Stimulated activated CD4-positive, alpha-beta T cell treated with anti-CD3 and anti-CD28 coated beads, Interleukin-15, amount 100 ng/mL, for 48 hours (primary cell): ENCODE data around the gene HMBS.
A peak's percentile ranks its signal among the peaks of the same experiment; 100 is the strongest.

Experiments
- DNase-seq, 2 donors: peaks; one replicate each; pipeline ENCODE4 v3.0.0-alpha.2; 2020; ENCODE audit warnings: low read depth in 2 of 2

Gene HMBS

DNA sequence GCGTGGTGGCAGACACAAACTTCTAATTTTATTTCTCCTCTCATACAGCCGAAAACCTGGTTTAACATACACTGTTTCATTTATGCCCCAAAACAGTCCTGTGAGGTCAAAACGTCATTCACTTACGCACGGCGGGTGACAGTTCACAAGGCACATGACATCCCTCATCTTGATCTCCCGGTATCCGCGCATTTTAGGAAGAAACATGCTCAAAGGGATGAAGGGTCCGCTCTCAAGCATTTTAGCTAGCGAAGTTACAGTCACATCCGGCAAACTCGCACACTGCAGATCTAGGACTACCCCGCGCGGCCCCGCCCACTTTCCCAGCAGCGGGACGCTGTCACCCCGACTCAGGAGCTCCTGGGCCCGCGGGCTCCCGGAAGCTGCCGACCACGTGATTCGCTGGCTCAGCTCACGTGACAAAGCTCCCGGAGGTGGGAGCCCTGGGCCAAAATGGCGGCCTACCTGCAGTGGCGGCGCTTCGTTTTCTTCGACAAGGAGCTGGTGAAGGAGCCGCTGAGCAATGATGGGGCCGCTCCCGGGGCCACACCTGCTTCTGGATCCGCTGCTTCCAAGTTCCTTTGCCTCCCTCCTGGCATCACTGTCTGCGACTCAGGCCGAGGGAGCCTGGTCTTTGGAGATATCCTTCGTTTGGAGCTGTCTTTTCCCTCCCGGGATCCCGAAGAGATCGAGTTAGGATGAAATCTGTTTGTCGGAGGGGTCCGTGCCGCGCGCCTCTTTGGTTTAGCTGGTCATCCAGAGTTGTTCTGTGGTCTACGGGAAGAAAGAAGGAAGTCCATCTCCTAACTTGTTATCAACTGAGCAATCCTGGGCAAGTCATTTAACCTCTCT, 17.1 kb upstream of the HMBS start, which contains the start of gene VPS11:
TSS of gene VPS11 (plus strand) at position 448 of the 852 bp plus-strand sequence. CDS start at position 454, 6 bp downstream.
- DNase-seq, result peak; percentile 98

DNA sequence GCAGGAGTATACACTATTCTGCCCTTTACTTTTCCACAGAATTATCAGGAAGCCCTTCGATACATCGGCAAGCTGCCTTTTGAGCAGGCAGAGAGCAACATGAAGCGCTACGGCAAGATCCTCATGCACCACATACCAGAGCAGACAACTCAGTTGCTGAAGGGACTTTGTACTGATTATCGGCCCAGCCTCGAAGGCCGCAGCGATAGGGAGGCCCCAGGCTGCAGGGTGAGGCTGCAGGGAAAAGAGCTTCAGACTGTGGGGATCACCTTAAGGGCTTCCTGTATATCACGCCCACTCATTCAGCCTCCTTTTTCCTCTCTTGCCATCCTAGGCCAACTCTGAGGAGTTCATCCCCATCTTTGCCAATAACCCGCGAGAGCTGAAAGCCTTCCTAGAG, 6.8 kb upstream of the HMBS start:
- DNase-seq, result no peak

DNA sequence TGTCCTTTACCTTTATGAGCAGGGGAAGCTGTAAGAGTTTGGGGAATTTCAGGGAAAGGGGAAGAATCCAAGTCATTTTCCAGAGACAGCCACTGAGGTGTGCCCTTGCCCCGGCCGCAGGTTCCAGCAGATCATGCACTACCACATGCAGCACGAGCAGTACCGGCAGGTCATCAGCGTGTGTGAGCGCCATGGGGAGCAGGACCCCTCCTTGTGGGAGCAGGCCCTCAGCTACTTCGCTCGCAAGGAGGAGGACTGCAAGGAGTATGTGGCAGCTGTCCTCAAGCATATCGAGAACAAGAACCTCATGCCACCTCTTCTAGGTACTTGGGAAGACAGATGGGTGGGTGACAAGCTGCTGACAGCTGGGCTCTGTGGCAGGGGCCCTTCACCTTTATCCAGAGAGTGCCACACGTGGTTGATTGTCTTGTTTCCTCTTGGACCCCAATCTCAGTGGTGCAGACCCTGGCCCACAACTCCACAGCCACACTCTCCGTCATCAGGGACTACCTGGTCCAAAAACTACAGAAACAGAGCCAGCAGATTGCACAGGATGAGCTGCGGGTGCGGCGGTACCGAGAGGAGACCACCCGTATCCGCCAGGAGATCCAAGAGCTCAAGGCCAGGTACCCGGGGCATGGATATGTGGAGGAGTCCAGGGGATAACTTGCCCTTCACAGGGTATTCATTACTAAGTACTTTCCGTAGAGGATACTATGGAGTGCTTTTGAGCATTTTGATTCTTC, 5.8 kb upstream of the HMBS start:
- no peak for DNase-seq

DNA sequence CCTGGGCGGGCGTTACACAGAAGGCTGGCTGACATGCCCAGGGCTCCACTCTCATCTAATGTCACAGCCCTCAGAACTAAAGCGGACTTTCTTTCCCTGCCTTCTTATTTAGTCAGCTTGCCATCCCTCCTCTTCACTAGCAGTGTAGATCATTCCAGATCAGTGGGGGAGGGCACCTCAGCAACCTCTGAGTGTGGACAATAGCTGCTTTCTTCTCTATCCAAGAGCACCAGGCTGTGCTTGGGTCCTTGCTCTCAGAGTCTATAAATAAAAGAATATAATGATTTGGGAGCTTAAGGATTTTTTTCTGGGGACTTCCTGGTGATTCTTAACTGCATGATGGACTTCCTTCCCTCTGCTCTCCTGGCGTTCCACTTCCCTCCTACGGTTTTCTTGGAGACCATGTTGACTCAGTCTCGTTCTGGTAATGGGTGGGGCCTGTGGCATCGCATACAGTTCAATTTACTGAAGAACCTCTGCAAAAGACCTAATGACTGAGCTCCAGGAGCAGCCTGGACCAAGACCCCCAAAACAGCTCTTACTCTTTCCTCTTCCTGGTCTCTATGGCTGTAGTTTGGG, 2.9 kb upstream of the HMBS start:
- no peak for DNase-seq

DNA sequence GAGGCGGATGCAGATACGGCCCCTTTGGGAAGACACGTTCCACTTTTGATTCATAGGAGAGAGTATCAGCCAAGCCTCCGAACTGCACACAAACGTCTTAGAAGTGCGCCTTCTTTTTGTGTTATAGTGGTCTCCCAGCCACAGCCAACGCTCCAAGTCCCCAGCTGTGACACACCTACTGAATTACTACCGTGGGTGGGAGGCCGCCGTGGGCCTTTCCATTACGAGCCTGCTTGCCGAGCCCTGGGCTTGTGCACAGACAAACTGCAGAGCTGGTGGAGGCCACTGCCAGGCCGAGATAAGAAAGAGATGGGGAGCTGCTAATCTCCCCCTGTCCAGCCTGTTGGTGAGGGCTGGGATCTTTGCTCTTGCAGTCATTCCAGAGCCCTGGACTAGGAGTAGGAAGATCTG, 761 bp downstream of the HMBS start:
- DNase-seq, result no peak

DNA sequence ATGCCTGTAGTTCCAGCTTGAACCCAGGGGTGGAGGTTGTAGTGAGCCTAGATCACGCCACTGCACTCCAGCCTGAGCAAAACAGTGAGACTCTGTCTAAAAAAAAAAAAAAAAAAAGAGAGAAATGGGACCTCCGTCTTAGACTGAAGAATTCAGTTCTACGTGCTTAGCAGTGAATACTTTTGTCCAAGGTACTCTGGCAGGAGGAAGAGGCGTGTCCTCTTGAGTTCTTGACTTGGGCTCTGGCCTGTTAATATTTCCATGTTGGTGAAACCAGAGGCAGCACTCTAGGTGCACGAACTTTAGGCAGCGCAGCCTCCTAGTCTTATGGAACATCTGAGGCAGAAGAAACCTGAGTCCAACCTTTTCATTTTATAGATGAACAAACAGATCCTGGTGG, 2.4 kb downstream of the HMBS start:
- no peak for DNase-seq

DNA sequence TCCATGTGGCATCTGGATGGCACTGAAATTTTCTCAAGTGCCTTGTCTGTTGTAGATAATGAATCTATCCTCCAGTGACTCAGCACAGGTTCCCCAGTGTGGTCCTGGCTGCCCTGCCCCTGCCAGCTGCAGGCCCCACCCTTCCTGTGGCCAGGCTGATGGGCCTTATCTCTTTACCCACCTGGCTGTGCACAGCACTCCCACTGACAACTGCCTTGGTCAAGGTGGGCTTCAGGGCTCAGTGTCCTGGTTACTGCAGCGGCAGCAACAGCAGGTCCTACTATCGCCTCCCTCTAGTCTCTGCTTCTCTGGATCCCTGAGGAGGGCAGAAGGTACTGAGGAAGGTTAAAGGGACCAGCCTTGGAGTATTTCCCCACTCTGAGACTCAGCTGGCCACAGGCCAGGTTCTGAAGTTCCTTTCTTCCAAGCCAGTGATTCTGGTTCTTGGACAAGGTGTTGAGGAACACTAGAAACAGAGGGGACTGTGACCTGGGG, 3.1 kb downstream of the HMBS start:
- no peak for DNase-seq

DNA sequence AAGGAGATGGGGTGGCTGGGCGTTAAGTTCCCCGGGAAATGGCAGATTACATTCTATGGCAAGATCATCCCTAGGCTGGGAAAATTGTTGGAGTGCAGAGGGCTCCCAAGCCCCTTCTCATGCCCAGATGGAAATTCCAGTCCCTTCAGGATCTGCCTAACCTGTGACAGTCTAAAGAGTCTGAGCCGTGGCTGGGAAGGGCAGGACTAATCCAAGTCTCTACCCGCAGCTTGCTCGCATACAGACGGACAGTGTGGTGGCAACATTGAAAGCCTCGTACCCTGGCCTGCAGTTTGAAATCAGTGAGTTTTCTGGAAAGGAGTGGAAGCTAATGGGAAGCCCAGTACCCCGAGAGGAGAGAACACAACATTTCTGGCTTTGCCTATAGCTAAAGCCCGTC, 3.7 kb downstream of the HMBS start:
- DNase-seq, result no peak

DNA sequence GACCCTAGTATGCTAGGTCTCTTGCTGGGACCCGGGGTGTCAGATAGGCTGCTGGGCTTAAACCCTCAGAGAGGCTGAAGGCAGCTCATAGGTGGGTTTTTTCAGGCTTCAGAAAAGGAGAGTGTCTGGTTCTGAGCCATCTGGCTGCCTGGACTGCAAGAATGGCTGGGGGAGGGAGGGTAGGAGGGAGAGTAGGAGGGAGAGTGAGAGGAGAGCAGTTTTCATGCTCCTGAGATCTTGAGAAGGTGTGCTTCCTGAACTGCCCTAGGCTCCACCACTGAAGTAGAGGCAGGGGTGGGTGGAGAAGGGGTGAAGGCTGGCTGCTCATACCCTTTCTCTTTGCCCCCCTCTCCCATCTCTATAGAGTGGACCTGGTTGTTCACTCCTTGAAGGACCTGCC, 4.6 kb downstream of the HMBS start:
- DNase-seq, result no peak

DNA sequence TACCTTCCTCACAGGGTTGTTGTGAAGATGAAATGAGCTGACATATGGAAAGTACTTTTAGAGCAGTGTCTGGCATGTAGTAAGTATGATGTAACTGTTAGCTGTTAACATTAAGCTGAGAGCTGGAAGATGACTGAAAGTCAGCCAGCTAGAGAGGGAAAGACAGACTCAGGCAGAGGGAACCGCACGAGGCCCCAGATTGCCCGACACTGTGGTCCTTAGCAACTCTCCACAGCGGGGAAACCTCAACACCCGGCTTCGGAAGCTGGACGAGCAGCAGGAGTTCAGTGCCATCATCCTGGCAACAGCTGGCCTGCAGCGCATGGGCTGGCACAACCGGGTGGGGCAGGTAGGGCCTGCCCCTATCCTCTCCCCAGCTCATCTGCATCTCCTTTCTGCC, 6.5 kb downstream of the HMBS start:
- no peak for DNase-seq

DNA sequence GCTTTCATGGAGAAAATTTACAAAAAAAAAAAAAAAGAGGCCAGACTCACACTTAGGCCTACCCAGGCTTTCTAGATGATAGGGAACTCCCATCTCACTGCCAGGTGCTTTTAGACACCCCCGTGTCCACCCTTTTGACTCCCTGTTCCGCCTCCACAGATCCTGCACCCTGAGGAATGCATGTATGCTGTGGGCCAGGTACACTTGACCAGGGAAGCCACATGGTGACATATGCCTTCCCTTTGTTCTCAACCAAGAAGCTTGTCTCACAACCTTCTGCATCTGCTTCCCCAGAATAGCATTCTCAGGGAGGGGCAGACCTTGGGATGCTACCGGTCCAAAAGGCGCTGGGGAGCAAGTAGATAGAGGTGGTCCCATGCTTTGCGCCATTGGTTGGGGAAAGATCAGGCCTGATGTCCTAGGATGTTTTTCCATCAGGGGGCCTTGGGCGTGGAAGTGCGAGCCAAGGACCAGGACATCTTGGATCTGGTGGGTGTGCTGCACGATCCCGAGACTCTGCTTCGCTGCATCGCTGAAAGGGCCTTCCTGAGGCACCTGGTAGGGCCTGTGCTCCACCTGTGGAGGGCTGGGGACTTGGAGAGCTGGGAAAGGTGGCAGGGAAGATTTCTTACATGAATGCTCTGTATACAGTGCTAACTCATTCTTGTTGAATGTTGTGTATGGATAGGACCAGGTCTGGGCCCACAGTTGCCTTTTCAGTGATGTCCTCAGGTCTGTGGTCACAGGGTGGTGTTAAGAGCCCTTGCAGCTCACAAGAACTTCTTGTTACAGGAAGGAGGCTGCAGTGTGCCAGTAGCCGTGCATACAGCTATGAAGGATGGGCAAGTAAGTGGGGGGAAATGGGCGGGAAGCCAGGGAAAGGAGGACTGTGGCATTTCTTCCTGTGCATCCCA, 7.5 kb downstream of the HMBS start:
- no peak for DNase-seq

DNA sequence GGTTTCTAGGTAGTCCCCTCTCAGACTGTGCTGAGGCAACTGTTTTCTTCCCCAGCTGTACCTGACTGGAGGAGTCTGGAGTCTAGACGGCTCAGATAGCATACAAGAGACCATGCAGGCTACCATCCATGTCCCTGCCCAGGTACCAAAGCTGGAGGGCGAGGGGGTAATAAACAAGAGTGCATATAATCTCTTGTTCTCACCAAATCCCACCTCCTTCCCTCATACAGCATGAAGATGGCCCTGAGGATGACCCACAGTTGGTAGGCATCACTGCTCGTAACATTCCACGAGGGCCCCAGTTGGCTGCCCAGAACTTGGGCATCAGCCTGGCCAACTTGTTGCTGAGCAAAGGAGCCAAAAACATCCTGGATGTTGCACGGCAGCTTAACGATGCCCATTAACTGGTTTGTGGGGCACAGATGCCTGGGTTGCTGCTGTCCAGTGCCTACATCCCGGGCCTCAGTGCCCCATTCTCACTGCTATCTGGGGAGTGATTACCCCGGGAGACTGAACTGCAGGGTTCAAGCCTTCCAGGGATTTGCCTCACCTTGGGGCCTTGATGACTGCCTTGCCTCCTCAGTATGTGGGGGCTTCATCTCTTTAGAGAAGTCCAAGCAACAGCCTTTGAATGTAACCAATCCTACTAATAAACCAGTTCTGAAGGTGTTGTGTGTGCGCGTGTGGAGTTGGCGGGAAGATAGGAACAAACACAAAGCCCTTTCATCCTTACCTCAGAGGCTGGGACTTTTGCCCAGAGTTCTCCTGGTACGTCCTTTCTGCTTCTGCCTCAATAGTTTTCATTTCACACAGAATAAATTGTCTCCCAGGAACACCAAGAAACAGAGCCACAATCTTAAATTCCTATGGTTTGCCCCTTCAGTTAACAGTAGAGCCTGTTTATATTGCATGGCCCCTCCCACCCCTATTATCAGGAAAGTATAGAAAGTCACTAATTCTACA, 8.5 kb downstream of the HMBS start:
- no peak for DNase-seq

DNA sequence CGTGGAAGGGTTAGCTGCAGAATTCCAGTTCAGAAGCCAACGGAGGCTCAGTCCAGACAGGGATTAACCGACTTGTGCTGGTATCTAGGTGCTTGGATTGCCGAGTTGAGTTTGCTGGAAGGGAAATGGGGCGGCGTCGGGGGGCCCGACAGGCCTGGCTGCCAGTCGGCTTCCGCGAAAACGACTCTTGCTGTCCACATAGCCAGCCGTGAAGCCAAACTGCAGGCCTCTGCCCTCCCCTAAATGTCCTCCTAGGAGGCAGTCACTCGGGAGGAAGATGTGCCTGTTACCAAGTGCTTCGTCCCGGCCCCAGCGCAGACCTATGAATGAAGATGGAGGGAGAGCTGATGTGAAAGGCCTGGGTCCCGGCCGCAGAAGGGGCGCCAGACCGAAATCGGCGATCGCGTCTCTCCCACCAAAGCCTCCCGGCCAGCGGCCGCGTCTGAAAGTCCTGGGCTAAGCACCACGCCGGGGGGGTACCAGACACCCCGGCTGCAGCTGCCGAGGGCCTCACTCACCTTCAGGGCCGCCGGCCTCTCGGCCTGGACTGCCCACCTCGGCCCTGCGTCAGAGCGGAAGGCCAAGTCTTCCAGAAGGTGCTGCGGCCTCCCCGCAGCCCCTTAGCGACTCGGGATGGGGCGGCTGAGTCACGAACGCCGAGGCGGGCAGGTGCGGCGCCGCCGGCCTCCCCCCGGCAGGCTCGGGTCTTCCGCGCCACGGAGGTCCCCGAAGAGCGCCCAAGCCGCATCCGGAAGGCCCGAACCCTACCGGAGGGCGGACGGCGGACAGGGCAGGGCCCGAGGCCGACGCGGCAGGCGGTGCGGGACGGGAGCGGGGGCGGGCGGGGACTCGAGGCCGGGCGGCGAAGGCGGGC, 9.5 kb downstream of the HMBS start:
- DNase-seq, result peak in 1 of 2 donors; percentile 26

DNA sequence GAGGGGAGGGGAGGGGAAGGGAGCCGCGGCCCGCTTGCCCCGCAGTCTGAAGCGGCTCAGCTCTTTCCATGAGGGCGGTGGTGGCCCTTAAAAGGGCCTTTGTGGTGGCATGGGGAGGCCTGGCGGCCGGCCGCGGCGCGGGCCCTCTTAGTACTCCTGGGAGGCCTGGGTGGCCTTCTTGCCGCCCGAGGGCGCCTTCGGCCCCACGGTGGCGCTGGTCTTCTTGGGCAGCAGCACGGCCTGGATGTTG, 10.1 kb downstream of the HMBS start:
- no peak for DNase-seq

DNA sequence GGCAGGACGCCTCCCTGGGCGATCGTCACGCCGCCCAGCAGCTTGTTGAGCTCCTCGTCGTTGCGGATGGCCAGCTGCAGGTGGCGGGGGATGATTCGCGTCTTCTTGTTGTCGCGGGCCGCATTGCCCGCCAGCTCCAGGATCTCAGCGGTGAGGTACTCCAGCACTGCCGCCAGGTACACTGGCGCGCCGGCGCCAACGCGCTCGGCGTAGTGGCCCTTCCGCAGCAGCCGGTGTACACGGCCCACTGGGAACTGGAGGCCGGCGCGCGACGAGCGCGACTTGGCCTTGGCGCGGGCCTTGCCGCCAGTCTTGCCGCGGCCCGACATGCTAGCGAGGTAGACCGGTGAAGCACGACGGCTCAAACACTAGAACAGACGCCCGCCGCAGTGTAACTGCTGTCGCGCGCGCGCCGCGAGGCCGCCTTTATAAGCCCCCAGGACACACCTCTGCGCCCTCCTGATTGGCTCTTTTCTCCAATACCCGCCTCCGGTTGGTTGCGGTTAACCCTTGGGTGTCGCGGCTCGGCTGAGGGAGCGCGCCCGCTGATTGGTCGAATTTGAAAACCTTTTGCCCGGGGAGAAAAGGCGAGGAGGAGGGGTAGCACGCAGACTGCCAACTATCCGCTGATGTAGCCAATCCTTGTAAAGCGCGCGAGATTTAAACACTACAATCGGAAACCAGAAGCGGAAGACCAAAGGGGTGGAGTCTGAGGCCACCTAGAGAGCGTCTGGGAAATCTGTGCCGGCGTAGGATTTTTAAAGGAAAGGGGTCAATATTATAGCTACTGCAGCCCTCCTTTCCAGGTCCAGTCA, 10.6 kb downstream of the HMBS start:
- peak; percentile 99 to 100 for DNase-seq

DNA sequence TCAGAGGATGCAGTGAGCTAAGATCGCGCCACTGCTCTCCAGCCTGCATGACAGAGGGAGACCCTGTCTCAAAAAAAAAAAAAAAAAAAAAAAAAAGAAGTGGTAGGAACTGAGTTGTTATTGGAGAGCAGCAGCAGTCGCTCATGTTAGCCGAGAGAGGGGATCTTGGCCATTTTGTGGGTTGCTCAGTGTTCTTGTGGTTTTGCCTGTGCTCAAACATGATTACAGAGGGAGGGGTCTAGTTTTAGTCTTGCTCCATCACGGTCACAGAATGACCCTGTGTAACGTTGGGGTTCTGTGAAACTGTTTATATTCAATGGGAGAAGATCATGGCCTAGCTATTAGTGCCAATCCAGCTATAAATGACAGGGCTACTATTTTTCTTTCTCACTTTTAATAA, 15.0 kb downstream of the HMBS start:
- DNase-seq, result no peak

DNA sequence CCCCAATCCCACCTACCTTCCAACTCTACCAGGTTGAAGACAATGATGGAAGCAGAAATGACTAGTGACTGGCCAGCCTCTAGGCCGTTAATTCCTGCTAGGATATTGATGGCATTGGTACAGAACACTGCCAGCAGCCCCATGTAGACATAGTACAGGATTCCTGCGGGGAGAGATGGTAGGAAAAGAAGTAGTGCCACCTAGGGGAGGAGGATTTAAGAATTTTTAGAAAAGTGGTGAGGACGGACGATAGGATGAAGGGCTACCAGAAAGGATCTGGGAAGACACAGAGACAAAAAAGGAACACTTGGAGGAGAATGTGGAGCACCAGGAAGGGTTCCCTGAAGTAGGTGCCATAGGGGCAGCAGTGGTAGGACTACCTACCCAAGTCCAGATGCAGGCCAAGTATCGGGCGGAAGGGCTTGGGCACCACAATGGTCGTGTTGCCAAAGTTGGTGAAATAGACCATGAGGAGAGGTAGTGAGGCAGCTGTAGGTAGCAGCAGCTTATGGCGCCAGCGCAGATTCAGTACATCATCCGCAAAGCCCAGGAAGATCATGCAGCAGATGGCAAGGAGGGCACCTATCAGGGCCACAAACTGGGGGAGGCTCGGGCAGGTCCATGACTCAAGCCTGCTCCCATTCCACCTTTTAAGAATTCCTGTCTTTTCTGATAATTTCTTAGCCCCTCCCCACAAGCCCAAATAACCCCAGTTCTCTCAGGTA, 15.7 kb downstream of the HMBS start:
- DNase-seq, result no peak
